HG02870 (cell line): Measurements from ENCODE around the gene TACSTD2.
"Not testable (repeated sequence)": the region's sequence is repeated elsewhere in the genome, so short reads cannot be mapped to it uniquely, and the experiment has no call there.

Experiments used
- ATAC-seq: cut with Tn5 transposase; IDR thresholded peaks from one replicate; pipeline ENCODE4 v1.9.1; 2021; ENCODE audit warnings: mild to moderate bottlenecking, moderate library complexity; ENCODE audit not compliant: unreplicated experiment

The TACSTD2 gene

GRCh38 chr1:58588396-58588795 lies 11.3 kb upstream of the TACSTD2 start:
- ATAC-seq = no peak

- ATAC-seq = no peak
These were observed 10.6 kb upstream of the TACSTD2 start for GRCh38 chr1:58587667-58588066.

DNA sequence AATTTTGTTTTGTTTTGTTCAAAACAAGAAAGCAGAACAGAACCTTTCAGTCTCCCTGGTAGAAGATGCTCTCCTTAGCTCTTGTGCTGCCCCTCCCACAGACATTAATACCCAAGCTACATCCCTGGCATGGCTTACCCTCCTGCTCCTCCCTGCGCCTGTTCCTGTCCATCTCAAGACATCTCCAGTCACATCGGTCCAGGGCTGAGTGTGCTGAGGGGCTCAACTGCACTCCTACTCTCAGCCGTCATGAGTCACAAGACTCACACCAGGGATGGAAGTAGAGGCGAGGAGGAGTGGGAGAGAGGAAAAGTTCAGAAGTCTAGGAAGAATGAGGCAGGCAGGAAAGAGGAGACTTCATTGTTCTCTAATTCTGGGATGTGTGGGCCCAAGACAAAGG lies 9.2 kb upstream of the TACSTD2 start:
- ATAC-seq = no peak

DNA sequence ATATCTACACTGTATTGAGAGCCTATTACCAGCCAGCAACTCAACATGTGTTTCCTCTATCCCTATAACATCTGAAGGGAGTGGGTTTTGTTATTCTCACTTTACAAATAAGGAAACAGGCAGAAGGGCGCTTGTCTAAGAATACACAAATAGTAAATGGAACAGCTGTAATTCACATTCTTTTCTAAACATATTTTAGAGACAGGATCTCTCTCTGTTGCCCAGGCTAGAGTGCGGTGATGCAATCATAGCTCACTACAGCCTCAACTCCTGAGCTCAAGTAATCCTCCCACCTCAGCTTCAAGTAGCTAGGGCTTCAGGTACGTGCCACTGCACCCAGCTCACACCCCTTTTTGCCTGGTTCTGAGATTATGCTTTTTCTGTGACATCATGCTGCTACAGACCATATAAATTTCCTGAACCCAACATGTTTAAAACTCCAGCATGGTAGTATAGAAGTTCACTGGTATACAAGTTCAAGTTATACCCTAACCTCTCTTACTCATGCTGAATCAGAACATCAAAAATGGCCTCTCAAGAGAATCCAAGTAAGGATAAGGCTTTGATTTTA lies 8.6 kb upstream of the TACSTD2 start:
- no peak for ATAC-seq

DNA sequence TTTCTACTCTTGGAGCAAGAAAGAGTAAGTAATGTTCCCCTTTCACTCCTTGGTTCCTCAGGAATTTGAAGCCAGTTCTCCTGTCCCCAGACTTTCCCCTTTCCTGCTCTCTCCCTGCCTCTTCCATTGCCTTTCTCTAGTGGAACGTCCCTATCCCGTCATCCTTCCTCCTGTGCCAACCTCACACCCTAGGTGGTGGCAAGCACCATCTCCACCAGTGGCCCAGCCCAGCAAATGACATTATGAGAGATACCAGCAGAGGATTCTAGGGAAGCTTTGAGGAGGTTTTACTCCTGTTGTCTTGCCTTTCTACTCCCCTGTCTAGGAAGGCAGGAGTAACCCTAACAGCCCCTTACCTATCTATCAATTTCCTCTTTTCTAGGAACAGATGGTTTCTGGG lies 8.1 kb upstream of the TACSTD2 start:
- no peak for ATAC-seq

DNA sequence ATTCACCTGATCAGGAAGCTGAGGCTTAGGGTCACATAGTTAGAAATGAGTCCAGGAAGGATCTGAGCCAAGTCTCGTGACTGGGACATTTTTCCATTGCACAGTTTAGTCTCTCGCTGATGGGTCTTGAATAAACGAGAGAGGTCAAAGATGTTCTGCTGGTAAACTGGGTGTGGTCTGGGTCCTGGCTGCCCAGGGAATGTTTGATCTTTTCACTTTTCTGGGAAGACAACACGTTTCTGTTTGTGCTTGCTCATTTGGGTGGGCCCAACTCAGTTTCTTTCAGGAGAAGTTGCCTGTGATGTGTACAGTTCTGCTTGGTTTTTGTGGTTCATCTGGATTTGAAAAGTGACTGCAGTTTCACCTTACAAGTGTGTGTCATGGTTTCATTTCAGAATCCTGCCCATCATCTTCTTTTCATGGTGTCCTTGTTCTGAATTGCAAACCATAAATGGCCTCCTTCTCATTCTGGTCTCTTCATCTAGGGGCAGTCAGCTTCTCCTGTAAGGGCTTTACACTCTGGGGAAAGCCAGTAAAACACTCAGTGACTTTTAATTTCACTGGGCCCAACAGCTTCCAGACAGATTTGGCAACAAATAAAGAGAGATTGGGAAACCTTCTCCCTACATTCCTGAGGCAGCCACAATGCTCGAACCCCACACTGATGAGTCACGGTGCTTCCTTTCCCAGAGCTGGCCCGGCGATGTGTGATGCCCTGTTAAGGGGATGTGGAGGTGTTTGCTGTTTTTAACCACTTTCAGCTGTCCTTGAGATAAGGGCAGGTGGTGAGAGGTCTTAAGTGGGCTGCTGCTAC lies 7.2 kb upstream of the TACSTD2 start:
- ATAC-seq = peak; percentile 87

DNA sequence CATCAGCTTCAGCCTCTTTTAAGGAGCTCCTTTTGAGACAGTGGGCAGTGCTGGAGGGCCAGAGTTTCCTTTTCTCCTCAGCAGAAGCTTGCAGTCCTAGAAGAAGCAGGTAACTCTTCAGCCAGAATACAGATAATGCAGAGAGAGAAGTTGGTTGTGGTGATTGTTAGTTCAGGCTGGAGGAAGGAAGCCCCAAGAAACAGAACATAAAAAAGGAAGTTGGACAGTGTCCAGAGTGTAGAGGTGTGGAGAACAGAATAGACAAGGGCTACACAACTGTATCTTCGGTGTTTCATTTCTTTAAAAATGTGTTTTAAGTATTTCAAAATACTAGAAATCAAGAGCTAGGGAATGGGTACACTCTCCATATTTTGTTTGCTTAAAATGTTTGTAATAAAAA lies 6.4 kb upstream of the TACSTD2 start:
- ATAC-seq = no peak

GRCh38 chr1:58582143-58582542 lies 5.1 kb upstream of the TACSTD2 start:
- not testable (repeated sequence) for ATAC-seq

- no peak for ATAC-seq
These were observed 4.6 kb upstream of the TACSTD2 start for GRCh38 chr1:58581641-58582040.

- ATAC-seq = no peak
These were observed 3.1 kb upstream of the TACSTD2 start for GRCh38 chr1:58580186-58580585.

GRCh38 chr1:58577654-58578030 lies 590 bp upstream of the TACSTD2 start:
- no peak for ATAC-seq

- ATAC-seq = no peak
These were observed 726 bp downstream of the TACSTD2 start for GRCh38 chr1:58576325-58576726.

DNA sequence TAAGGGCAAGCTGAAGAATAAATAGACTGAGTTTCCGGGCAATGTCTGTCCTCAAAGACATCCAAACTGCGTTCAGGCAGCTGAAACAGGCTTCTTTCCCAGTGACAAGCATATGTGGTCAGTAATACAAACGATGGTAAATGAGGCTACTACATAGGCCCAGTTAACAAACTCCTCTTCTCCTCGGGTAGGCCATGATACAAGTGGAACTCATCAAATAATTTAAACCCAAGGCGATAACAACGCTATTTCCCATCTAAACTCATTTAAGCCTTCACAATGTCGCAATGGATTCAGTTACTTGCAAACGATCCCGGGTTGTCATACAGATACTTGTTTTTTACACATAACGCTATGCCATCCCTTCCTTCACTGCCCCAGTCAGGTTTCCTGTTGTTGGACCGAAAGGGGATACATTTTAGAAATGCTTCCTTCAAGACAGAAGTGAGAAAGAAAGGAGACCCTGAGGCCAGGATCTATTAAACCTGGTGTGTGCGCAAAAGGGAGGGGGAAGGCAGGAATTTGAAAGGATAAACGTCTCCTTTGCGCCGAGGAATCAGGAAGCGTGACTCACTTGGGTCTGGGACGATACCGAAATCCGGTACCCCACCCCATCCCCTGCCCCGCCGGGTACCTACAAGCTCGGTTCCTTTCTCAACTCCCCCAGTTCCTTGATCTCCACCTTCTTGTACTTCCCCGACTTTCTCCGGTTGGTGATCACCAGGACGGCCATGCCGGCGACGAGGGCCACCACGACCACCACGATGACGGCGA lies 1.3 kb downstream of the TACSTD2 start:
- ATAC-seq = no peak

- no peak for ATAC-seq
These were observed 2.2 kb downstream of the TACSTD2 start for GRCh38 chr1:58574816-58575215.

DNA sequence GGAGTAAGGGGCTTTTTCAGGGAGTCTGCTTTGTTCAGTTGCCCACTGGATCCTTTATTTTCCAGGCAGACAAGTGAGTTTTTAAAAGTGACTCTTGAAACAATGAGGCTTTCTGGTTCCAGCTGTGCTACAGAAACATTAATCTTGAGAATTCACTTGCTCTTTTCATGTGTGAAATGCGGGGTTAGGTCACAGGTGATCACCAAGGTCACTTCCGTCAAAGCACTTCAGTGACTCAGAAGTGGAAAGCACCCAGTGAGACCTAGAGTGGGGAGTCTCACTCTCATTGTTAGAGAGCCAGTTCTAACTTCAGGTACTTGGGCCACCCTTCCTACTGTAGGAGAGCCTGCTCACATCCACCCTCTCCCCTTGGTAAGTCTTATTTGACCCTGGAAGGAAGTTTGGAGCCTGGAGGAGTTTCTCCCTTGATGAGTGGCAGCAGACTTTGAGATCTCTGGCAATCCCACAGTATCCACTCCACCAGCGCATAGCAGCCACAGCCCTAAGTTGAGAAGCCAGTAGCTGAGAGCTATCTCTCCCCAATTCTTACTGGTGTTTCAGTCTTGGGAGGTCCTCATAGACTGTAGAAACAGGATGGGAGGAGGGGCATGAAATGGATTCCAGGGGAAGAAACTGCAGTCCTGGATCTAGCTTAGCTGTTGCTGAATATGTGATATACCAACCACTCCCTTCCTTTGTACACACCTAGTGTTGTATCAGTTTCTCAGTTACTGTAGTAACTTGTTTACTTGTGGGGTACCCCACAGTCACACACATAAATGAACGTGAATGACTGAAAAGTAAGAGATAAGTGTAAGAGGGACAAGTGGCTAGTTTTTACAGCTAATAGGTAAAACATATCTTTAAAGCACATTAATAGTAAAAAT lies 3.1 kb downstream of the TACSTD2 start:
- peak; percentile 95 for ATAC-seq

DNA sequence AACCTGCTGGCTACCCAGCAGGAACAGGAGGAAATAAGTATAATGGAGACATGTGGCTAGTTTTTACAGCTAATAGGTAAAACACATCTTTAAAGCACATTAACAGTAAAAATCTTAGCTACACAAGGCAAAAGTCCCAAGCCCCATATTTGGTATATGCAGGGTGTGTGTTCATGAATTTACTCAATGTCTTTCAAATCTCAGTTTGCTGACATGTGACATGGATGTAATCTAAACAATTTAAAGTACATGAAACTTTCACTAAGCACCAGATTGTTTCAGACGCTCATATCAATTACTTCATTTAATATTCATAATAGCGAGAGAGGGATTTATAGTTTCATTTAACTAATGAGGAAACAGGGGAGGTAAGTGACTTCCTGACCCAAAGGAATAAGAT lies 3.9 kb downstream of the TACSTD2 start:
- ATAC-seq = peak; percentile 19

- no peak for ATAC-seq
These were observed 4.4 kb downstream of the TACSTD2 start for GRCh38 chr1:58572690-58573089.

DNA sequence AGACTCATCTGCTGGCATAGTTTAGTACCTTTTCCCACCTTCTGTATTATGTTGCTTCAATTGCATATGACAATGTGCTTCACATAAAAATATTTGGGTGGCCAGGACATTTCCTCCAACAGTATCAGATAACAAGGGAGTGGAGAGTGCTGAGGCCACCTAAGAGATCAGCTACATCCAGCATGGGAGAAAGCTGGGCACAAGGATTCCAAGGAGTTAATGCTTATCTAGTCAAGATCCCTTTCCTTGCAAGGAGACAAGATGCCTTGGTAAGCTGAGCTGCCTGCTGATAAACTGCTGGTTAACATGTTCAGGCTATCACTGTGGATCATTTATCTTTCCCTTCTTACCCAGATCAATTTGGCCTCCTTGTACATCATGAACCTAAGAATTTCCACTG lies 5.4 kb downstream of the TACSTD2 start:
- ATAC-seq = no peak

GRCh38 chr1:58570817-58571216 lies 6.2 kb downstream of the TACSTD2 start:
- ATAC-seq = no peak

GRCh38 chr1:58570094-58570493 lies 7.0 kb downstream of the TACSTD2 start:
- ATAC-seq = no peak

DNA sequence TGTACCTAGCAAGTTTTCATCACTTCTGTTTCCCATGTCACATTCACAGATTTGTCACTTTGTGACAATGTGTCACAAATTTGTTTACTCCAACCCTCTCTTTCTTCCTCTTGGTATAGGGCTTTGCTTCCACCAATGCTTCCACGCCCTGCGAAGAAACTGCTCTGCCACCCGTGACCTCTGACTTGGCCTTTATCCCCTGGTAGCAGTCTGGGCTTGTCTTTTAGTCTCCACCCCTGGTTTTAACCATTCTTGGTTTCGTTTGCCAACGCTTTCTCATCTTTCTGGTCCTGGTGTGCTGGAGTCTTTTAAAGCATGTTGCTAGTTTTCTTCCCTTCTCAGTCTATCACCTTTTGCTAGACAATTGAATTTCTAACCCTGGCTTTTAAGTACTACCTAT lies 8.1 kb downstream of the TACSTD2 start:
- no peak for ATAC-seq
